GM10248 (cell line): ENCODE results near the gene LETM1.

ENCODE experiments used
- CTCF ChIA-PET: fragments of 300-600 bp; sonication (Branson Sonifier 250); formaldehyde crosslinking; extraction: SDS; loops from one replicate; lab custom pipeline; 2021; ENCODE audit warnings: antibody characterized with exemption; lab: Yijun Ruan, JAX
- POLR2A ChIA-PET: fragments of 350-650 bp; sonication (Branson Sonifier 250); formaldehyde crosslinking; extraction: SDS; loops from one replicate; lab custom pipeline; 2020; ENCODE audit warnings: antibody characterized with exemption; lab: Yijun Ruan, JAX
- DNase-seq: peaks from one replicate; pipeline ENCODE4 v3.0.0; 2012; ENCODE audit errors: extremely low spot score
- TF ChIP-seq, protein P1 (sequence below): IDR thresholded peaks from 2 replicates; pipeline ENCODE4 v1.5.1; 2012; ENCODE audit warnings: mild to moderate bottlenecking, low read depth; ENCODE audit errors: extremely low read depth, missing control alignments, control extremely low read depth

LETM1 gene

GRCh38 chr4:1821679-1822567 lies 34.0 kb downstream of the LETM1 start:
- ChIA-PET CTCF (interaction anchor here (1.4 kb wide), 2 partner anchors 11 to 77 kb away, joined by 3 to 5 read pairs; no protein-coding TSS in a partner anchor), POLR2A (interaction anchor here (0.5 kb wide), 1 partner anchor 10 kb away, joined by 7 read pairs; no protein-coding TSS in a partner anchor)
- TF ChIP-seq, protein P1, sequence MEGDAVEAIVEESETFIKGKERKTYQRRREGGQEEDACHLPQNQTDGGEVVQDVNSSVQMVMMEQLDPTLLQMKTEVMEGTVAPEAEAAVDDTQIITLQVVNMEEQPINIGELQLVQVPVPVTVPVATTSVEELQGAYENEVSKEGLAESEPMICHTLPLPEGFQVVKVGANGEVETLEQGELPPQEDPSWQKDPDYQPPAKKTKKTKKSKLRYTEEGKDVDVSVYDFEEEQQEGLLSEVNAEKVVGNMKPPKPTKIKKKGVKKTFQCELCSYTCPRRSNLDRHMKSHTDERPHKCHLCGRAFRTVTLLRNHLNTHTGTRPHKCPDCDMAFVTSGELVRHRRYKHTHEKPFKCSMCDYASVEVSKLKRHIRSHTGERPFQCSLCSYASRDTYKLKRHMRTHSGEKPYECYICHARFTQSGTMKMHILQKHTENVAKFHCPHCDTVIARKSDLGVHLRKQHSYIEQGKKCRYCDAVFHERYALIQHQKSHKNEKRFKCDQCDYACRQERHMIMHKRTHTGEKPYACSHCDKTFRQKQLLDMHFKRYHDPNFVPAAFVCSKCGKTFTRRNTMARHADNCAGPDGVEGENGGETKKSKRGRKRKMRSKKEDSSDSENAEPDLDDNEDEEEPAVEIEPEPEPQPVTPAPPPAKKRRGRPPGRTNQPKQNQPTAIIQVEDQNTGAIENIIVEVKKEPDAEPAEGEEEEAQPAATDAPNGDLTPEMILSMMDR = no peak
- DNase-seq = no peak

DNA sequence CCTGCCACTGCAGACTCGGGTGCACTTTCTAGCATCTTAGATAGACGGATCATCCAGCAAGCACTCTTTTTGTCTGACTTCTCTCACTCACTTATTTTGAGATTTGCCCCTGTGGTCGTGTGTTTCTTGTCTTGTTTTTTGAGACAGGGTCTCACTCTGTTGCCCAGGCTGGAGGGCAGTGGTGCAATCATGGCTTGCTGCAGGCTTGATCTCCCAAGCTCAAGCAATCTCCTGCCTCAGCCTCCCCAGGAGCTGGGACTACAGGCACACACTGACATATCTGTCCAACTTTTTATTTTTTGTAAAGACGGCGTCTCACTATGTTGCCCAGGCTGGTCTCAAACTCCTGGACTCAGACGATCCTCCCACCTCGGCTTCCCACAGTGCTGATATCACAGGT lies 36.1 kb downstream of the LETM1 start:
- TF ChIP-seq, protein P1 = no peak
- ChIA-PET POLR2A (no interaction called here), CTCF (interaction anchor here (0.8 to 1.5 kb wide), 3 partner anchors 10 to 80 kb away, joined by 3 to 5 read pairs (median 3); no protein-coding TSS in a partner anchor)
- no peak for DNase-seq

- POLR2A ChIA-PET = no interaction called here
- DNase-seq = no peak
- TF ChIP-seq, protein P1 = no peak
- CTCF ChIA-PET = interaction anchor here (0.6 to 2.0 kb wide), 6 partner anchors 9 to 93 kb away, joined by 3 to 6 read pairs (median 4); no protein-coding TSS in a partner anchor
These were observed 36.7 kb downstream of the LETM1 start for GRCh38 chr4:1819284-1819683.

GRCh38 chr4:1815997-1816860 lies 39.7 kb downstream of the LETM1 start:
- POLR2A ChIA-PET = no interaction called here
- CTCF ChIA-PET = interaction anchor here (1.2 to 2.4 kb wide), 3 partner anchors 8 to 68 kb away, joined by 4 to 8 read pairs (median 6); no protein-coding TSS in a partner anchor
- no peak for DNase-seq
- TF ChIP-seq, protein P1 = no peak

GRCh38 chr4:1815096-1815996 lies 40.6 kb downstream of the LETM1 start:
- TF ChIP-seq, protein P1 = no peak
- ChIA-PET POLR2A (no interaction called here), CTCF (interaction anchor here (0.8 to 2.4 kb wide), 5 partner anchors 19 to 85 kb away, joined by 3 to 8 read pairs (median 3); no protein-coding TSS in a partner anchor)
- no peak for DNase-seq
